Glutamatergic neuron (in vitro differentiated cells): ENCODE results near the gene EXOSC7. TPM values are rescaled to one million over a fixed set of nuclear protein-coding genes. Genes with fewer than 3 reads are reported as not detected.

Experiments used
- DNase-seq: peaks from one replicate; pipeline ENCODE4 v3.0.0; 2022
- H3K27ac Mint-ChIP-seq: one replicate; pipeline ENCODE4 v1.8.0; 2020; ENCODE audit warnings: mild to moderate bottlenecking, mixed read lengths, inconsistent platforms; ENCODE audit not compliant: unreplicated experiment
- H3K27me3 Mint-ChIP-seq: one replicate; pipeline ENCODE4 v1.8.0; 2020; ENCODE audit warnings: mild to moderate bottlenecking, moderate library complexity, mixed read lengths, inconsistent platforms; ENCODE audit not compliant: unreplicated experiment
- H3K36me3 Mint-ChIP-seq: one replicate; pipeline ENCODE4 v1.8.0; 2020; ENCODE audit warnings: mild to moderate bottlenecking, mixed read lengths, inconsistent platforms; ENCODE audit not compliant: unreplicated experiment
- H3K4me1 Mint-ChIP-seq: one replicate; pipeline ENCODE4 v1.8.0; 2020; ENCODE audit warnings: mild to moderate bottlenecking, low read depth, mixed read lengths, inconsistent platforms; ENCODE audit not compliant: unreplicated experiment
- H3K4me3 Mint-ChIP-seq: one replicate; pipeline ENCODE4 v1.8.0; 2020; ENCODE audit warnings: mild to moderate bottlenecking, mixed read lengths, inconsistent platforms; ENCODE audit not compliant: unreplicated experiment
- H3K9me3 Mint-ChIP-seq: one replicate; pipeline ENCODE4 v1.8.0; 2020; ENCODE audit warnings: mild to moderate bottlenecking, moderate library complexity, mixed read lengths, inconsistent platforms; ENCODE audit not compliant: unreplicated experiment
- total RNA-seq: library from RNA; stranded (reverse); fragmentation: NEBNext Ultra II Directional; extraction: Animal tissue kit (Norgen Biotek cat#: 25700); gene quantifications from one replicate; pipeline ENCODE4 v1.2.1, GENCODE V29; 2021; ENCODE audit not compliant: unreplicated experiment
- TF ChIP-seq, protein P1 (sequence below): fragments of 200-600 bp; sonication (generic); IDR thresholded peaks from one replicate; pipeline ENCODE4 v1.5.0; 2021; ENCODE audit not compliant: partially characterized antibody, unreplicated experiment

EXOSC7 gene
- total RNA-seq, 1 donor from 2014 or later, result 30.9 TPM

DNA sequence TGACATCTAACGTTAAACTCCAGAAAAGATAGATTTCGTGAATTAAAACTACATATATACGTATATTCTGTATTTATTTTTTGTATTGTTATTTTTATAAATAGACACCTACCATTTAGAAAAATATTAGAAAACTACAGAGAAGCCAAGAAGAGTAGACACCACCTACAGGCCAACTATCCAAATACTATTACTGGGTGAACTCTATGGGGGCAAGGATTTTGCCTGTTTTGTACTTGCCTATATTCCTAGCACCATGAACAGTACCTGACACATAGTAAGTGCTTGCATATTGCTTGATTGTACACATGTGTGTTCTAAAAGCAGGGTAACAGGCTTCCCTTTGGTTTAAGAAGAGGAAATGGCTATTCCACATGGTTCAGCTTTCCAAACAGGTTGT lies 25.7 kb downstream of the EXOSC7 start:
- H3K4me1 Mint-ChIP-seq, result peaks cover 9% of the 10 kb centered on the region
- no peak for DNase-seq
- H3K4me3 Mint-ChIP-seq, result no peak overlapping the region
- H3K9me3 Mint-ChIP-seq, result no peaks in the 10 kb centered on the region
- H3K27ac Mint-ChIP-seq, result no peak overlapping the region
- peaks cover 19% of the 10 kb centered on the region for H3K36me3 Mint-ChIP-seq
- TF ChIP-seq, protein P1, sequence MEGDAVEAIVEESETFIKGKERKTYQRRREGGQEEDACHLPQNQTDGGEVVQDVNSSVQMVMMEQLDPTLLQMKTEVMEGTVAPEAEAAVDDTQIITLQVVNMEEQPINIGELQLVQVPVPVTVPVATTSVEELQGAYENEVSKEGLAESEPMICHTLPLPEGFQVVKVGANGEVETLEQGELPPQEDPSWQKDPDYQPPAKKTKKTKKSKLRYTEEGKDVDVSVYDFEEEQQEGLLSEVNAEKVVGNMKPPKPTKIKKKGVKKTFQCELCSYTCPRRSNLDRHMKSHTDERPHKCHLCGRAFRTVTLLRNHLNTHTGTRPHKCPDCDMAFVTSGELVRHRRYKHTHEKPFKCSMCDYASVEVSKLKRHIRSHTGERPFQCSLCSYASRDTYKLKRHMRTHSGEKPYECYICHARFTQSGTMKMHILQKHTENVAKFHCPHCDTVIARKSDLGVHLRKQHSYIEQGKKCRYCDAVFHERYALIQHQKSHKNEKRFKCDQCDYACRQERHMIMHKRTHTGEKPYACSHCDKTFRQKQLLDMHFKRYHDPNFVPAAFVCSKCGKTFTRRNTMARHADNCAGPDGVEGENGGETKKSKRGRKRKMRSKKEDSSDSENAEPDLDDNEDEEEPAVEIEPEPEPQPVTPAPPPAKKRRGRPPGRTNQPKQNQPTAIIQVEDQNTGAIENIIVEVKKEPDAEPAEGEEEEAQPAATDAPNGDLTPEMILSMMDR, result no peak
- H3K27me3 Mint-ChIP-seq, result no peaks in the 10 kb centered on the region

GRCh38 chr3:45002139-45002660 lies 26.2 kb downstream of the EXOSC7 start:
- peaks cover 23% of the 10 kb centered on the region for H3K36me3 Mint-ChIP-seq
- TF ChIP-seq, protein P1, result no peak
- H3K4me1 Mint-ChIP-seq, result peaks cover 5% of the 10 kb centered on the region
- DNase-seq, result no peak
- no peaks in the 10 kb centered on the region for H3K27me3 Mint-ChIP-seq
- H3K4me3 Mint-ChIP-seq, result no peak overlapping the region
- H3K9me3 Mint-ChIP-seq, result no peaks in the 10 kb centered on the region
- H3K27ac Mint-ChIP-seq, result no peak overlapping the region

DNA sequence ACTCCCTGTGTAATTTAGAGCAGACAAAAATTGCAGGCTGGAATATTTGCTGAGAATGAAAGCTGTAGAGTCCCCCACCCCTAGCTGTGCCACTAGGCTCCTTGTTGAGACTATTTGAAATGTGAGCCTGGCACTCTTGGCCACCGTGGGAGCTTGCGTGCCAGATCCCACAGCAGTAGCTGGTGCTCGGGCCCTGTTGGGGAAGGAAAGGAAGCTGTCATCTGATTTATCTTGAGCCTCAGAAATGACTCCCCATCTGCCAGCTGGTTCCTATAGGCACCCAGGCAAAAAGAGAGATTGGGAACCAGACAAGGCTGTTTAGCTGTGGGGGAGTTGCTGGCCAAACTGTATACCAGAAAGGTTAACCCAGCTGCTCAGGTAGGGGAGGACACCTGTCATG lies 26.7 kb downstream of the EXOSC7 start:
- Mint-ChIP-seq H3K9me3 (no peaks in the 10 kb centered on the region), H3K4me1 (peaks cover 3% of the 10 kb centered on the region), H3K36me3 (peaks cover 23% of the 10 kb centered on the region), H3K27me3 (no peaks in the 10 kb centered on the region), H3K27ac (no peak overlapping the region), H3K4me3 (no peak overlapping the region)
- TF ChIP-seq, protein P1, result no peak
- no peak for DNase-seq

DNA sequence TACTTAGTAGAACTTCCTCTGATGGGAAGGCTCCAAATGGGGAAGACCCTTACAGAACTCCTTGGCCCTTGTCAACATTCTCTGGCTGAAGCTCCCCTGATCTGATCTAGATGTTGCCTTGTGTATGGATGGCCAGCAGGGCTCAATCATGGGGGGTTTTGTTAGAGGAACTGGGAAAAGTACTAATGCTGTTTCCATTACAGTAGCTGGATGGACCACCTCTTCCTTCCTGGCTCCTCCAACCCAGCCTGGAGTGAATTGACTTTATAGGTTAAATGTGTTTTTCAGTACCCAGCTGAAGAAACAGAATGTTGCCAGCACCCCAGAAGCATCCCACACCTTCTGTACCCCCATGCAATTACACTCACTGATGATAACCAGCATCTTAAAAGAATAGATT lies 27.4 kb downstream of the EXOSC7 start:
- no peaks in the 10 kb centered on the region for H3K27me3 Mint-ChIP-seq
- no peak overlapping the region for H3K4me3 Mint-ChIP-seq
- H3K27ac Mint-ChIP-seq, result no peak overlapping the region
- no peaks in the 10 kb centered on the region for H3K4me1 Mint-ChIP-seq
- TF ChIP-seq, protein P1, result no peak
- DNase-seq, result no peak
- H3K36me3 Mint-ChIP-seq, result peaks cover 23% of the 10 kb centered on the region
- no peaks in the 10 kb centered on the region for H3K9me3 Mint-ChIP-seq

DNA sequence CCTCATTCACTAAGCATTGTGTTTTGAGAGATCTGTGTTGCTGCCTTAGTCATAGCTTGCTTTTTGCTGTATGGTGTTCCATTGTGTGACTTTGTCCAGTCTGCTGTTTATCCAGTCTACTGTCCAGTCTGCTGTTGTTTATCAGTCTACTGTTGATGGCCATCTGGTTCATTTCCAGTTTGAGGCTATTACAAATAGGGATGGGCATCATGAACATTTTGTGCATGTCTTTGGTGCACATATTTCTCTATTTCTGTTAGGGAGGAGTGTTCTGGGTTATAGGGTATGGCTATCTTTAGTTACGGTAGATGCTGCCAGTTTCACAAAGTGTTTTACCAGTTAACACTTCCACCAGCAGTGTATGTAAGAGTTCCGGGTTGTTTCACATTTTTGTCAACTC lies 27.8 kb downstream of the EXOSC7 start:
- Mint-ChIP-seq H3K36me3 (peaks cover 23% of the 10 kb centered on the region), H3K27me3 (no peaks in the 10 kb centered on the region), H3K9me3 (no peaks in the 10 kb centered on the region), H3K4me3 (no peak overlapping the region), H3K27ac (no peak overlapping the region), H3K4me1 (no peaks in the 10 kb centered on the region)
- TF ChIP-seq, protein P1, result no peak
- no peak for DNase-seq
